HG02588 (cell line): ENCODE results near the gene MACC1.
"Not testable (repeated sequence)": the region's sequence is repeated elsewhere in the genome, so short reads cannot be mapped to it uniquely, and the experiment has no call there.

Source experiments
- ATAC-seq: cut with Tn5 transposase; IDR thresholded peaks from one replicate; pipeline ENCODE4 v1.9.1; 2021; ENCODE audit warnings: mild to moderate bottlenecking, moderate library complexity; ENCODE audit not compliant: unreplicated experiment

MACC1 gene

DNA sequence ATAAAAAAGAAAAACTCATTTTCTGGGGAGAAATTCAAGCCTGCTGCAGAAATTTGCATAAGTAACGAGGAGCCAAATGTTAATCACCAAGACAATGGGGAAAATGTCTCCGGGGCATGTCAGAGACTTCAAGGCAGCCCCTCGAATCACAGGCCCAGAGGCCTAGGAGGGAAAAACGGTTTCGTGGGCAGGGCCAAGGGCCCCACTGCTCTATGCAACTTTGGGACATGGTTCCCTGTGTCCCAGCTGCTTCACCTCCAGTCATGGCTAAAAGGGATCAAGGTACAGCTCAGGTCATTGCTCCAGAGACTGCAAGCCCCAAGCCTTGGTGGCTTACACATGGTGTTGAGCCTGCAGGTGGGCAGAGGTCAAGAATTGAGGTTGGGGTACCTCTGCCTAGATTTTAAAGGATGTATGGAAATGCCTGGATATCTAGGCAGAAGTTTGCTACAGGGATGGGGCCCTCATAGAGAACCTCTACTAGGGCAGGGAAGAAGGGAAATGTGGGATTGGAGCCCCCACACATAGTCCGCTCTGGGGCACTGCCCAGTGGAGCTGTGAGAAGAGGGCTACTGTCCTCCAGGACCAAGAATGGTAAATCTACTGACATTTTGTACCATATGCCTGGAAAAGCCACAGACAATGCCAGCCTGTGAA is 8.4 kb downstream of the MACC1 start:
- ATAC-seq = no peak

DNA sequence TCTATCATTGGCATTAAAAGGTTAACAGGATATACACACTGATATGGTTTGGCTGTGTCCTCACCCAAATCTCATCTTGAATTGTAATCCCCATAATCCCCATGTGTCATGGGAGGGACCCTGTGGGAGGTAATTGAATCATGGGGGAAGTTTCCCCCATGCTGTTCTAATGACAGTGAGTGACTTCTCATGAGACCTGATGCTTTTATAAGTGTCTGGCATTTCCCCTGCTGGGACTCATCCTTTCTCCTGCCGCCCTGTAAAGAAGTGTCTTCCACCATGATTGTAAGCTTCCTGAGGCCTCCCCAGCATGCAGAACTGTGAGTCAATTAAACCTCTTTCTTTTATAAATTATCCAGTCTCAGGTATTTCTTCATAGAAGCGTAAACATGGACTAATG is 9.4 kb downstream of the MACC1 start:
- ATAC-seq = not testable (repeated sequence)

DNA sequence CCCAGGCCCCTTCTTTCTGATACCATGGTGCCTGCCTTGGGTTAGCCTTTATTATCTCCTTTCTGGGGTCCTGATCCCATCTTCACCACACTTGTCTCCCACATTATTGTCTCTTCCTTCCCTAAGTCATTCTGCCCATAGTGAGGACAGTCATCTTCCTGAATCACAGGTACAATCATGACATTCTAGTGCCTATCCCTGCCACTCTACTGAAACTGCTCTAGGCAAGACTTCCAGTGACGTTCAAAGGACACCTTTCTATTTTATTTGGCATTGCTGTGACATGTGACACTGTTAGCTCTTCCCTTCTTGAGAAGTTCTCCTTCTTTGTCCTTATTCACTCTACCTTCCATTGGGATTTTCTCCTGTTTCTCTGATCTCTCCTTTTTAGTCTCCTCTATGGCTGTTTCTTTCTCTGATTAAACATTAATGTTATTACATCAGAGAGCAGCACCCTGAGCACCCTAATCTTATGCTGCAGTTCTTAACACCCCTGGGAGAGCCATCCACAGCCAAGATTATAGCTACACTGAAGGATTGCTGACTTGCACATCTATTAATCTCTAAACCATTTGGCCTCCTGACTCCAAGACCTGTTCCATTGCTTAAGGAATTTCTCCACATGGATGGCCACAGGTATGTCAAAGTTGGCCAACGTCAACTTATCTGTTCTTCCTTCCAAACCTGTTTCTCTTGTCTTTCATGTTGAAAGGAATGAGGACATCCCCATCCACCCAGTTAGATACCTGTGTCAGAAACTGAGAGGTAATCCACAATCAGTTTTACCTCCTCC is 10.9 kb downstream of the MACC1 start:
- no peak for ATAC-seq

DNA sequence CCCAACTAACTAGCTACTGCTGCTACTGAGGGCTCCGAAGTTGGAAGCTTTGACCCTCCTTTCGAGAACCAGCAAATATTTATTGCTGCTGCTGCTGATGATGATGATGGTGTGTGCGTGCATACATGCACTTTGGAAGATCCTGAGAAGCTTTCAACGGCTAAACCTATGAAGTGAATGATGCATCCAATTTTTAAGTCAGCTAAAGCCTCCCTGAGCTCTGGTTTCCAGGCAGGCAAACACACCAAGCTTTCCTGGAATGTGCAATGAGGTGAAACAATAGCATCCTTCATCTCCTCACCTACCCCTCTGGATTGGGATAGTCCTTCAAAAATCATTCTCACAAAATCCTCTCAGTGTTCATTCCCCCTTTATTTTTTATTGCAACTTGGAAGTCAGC is 13.9 kb downstream of the MACC1 start:
- no peak for ATAC-seq

DNA sequence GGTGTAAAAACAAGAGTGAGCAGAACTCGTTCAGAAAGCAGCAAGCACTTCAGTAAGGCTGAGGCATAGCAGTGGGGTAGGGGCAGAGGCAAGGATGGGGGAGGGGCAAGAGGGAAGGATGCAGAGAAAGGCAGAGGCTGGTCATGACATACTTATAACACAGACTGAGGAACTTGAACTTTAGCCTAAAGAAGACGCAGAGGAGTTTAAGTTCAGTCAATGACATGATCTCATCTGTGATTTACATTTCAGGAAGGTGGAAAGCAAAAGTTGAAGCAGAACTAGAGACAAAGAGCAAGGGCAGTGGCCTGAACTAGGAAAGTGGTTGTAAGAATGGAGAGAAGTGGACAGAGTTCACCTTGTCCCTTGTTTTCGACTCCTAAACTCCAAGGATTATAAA is 15.8 kb downstream of the MACC1 start:
- no peak for ATAC-seq

DNA sequence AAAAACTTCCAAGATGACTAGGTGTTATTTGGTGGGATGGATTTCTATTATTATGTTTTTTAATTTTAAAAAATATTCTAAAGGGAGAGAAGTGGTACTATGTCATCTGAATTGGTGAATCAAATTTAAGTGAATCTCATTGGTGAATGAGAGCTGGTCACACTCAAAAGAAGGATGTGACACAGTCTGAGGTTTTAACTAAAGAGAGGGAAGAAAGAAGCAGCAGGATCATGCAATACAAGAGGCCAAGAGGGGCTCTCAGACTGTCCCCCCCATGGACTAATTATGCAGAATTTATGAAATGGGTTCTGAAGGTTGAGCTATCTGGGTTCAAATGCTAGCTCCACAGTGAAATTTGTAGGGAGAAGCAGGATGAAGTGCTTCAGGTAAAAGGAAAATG is 16.2 kb downstream of the MACC1 start:
- ATAC-seq = no peak

DNA sequence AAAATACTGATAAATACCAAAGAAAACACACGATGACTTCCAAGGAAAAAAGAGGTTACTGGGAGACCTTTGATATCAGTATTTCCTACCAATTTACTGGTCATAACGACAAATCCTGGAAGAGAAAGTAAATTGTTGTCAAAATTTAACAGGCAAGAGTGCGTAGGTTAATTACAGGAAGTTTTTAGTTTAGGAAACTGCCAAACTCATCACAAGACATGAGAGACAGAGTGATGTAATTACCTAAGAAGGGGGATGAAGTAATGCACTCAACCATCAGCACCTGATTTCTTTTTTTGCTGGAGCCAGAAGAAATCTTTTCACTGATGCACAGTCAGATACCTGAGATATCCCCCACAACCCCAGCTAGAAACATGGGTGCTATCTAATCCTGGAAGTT is 16.8 kb downstream of the MACC1 start:
- ATAC-seq = peak; percentile 31

DNA sequence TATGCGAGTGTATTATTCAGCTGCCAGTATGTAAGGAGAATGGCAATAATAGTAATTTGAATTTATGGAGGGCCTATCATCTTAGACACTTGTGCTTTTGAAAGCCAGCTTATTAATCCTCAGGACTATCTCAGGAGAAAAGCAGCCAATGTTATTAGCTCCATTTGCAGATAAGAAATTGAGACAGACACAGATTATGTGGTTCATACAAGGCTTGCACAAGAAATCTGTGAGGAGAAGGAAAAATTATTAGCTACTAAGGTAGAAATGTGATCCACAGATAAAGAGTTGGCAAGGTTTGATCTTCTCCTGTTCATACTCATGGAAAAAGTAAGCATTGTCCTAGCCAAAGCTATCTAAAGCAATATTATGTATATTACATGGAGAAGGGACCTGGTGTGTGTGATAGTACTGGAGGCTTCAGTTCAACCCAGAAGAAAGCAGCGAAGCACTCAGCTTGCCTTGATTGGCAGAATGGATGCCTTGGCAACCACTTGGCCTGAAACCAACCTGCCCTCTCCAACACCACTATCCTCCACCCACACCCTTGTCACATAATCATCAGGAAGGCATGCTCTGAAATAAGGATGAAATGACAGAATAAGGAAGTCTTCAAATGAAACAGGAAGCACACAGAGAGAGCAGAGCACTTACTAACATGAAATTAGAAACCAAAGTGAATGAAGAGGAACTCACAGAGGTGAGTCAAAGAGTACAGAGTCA is 18.0 kb downstream of the MACC1 start:
- peak; percentile 84 for ATAC-seq

DNA sequence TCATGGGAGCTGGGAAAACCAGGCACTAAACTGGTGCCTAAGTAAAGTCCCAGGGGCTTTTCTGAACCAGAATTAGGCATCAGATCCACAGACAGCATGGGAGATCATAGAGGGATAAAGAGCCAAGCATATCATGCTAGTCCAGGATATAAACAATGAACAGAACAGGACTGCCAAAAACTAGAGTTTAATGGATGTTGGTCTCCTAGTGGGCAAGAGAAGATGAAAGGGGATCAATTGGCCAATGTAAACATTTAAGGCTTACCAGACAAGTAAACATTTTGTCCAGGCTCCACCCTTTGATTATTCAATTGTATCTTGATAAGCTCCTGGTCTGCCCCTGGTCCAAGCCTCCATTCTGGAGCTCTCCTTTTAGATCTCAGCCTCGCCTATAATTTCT is 18.9 kb downstream of the MACC1 start:
- no peak for ATAC-seq

DNA sequence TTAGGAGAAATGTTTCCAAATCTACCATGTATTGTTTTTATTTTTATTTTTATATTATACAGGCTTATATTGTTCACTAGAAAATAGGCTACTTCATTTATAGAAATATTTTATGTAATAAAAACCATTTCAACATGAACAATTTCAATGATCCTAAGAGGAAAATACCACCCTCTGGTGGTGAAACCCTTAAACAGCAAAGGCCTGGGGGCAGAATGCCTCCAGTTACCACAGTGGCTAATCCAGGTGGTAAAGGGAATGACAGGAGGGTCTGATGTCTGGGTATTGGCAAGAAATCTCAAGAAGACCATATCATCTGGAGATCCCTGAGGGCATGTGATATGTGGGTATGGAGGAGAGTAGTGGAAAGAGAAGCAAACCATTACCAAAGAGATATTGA is 19.3 kb downstream of the MACC1 start:
- ATAC-seq = no peak

DNA sequence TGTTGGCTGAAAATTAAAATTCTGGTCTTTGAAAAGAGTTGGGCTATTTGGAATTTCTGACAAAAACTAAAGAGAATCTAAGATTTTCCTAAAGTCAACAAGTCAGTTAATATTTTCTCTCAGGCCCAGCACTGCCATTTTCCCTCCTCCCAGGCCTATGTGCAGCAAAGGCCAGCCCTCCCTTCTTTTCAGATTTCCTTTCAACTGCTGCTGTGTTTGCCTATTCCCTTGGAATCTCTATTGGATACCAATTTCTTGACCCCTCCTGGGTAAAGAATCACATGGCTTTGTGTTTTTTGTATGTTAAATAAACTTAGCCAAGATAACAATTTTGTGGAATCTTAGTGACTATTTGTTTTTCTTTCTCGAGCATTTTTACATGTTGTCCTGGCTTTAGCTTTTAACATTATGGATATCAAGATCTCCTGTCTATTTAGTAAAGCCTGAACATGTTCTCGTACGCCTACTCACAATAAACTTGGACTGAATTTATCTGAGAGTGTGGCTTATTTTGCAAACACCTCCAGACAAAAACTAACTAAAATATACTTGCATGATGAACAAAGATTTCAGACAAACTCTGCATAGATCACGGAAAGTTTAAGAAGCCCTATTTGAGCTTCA is 19.9 kb downstream of the MACC1 start:
- ATAC-seq = no peak

DNA sequence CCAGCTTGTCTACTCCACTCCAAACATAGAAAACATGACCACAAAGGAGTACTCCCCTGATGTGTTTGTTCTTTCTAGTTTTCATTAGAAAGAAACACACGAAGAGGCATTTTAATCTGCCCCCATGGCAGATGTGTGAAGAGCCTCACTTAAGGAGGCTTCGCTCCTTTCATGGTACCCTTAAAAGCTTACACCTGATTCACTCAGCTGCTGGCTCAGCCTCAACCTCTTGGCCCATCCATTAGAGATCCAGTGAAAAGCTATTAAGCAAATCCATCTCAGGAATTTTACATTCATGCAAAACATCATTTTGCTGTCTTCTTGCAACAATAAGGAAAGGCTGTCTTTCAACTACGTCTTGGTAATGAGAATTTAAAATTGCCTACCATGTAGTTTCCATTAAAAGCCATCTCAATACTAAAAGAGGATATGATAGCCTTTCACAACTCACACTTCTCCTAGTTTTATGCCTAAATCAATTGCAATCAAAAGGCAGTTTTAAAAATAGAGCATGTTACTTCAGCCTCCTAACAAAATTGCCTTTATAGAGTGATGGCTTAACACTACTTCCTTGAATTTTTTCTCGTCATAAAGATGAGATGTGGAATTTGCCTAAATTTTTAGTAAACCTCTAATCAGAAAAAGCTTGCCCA is 22.7 kb downstream of the MACC1 start:
- no peak for ATAC-seq

DNA sequence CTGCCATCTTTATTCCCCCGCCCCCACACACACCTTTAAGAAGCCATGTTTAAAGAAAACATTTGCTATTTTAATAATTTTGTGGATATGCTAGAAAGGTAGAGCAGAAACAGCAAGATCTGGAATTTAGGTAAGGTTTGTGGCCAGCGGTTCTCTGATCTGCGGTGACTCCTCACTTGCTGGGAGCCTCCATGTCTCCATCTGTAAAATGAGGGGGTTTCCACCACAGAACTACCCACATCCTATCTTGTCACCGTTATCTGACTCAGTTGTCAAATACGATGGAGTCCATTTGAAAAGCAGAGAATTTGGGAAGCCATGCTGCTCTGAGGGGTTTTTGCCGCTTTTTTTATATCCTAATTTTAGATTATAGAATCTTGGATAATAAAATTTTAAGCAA is 23.3 kb downstream of the MACC1 start:
- no peak for ATAC-seq

DNA sequence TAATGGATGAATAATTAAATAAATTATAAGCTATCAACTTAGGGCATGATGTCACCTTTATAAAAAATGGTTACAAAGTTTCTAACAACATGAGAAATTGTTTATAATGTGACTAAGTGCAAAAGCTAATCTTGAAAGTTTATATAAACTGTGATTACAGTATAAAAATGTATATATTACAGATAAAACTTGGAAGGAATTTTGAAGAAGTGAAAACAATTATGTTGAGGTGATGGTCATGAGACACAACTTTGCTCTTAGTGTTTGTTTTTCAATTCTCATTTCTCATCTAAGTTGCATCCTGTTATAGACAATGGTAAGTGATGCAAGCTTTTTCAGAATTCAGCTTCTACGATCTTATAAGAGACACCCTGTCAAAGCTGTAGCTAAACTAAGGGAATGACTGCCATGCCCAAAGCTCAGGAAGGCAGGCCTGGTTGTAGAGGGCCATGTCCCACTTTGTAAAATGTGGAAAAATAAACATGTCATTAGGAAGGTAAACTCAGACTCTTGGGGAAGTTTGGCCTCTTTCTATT is 23.9 kb downstream of the MACC1 start:
- peak; percentile 64 for ATAC-seq

DNA sequence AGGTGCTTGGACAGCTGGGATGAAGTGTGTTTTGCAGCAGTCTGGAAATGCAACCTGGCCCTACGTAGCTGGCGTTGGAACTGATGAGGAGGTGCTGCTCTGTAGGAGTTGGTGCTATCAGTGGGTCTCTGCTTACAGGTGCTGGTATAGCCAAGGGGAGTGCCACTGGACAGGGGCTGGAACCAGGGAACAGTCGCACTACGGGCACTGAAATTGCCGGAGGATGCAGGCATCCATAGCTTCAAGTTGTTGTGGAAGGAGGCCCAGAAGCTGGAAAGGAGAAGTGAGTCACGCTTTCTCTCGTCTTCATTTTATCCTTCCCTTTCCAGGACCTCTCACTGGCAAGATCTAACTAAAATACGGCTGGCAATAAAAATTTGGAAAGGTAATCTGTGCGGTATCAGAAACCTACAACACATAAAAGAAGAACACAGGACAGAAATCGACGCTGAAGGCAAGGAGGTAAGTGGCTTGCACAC is 25.8 kb downstream of the MACC1 start:
- no peak for ATAC-seq

DNA sequence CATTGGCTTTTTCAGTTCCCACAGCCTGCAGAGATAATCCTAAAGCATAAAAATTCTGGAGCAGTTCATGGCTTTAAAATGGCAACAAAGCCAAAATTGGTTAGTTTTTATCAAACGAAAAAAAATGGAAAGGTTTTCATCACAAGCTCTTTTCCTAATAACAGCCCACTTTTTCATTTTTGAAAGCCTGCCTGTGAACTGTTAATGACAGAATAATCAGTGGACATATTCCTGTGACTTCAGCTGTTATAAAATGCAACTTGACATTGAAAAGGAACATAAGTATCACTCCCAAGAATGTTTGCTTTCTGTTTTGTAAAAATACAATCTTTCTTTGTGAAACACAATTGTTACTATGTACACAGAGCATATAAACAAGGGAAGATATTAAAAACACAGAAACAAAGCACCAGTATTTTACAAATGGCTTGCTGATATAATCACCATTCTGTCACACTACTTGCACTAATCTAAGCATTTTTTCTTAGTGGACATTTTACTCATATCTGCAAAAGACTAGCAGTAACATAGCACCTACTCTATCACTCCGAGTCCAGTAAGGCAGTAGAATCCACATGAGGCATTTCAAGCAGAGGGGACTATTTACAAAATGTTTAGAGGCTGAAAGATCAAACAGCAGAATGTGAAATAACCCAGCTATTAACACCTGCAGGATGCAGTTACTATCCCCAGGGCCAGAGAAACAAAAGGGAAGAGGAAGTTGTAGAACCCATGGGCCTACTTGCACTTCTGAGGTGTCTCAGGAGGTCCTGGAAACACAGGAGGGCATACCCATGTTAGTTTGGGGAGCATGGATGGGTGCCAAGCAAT is 26.4 kb downstream of the MACC1 start:
- no peak for ATAC-seq

DNA sequence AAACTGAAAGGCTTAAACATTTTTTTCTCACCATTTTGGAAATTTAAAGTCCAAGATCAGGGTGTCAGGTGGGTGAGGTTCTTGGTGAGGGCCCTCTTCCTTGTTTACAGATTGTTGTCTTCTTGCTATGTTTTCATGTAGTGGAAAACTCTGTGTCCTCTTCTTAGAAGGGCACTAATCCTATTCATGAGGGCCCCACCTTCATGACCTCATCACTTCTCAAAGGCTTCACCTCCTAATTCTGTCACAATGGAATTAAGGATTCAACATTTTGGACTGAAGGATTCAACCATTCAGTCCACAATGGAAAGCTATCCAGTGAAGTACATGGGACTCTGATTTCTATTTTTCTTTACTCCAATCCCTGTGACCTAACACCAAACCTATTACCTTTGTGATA is 27.3 kb downstream of the MACC1 start:
- no peak for ATAC-seq

DNA sequence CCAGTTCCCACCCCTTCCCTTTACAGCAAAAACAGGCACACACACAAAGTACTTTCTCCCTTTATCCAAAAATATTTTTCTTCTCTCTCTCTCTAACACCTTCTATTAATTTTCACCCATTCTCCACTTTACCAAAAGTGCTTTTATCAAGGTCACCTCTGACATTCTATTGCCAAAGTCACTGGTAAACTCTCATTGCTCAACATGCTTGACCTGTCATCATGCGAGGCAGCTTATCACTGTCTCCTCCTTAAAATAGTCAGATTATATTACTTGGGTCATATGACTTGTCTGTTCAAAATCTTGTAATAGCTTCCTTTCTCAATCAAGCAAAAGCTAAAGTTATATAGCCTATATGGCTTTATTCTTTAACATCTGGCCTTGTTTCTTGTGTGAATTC is 28.6 kb downstream of the MACC1 start:
- no peak for ATAC-seq

DNA sequence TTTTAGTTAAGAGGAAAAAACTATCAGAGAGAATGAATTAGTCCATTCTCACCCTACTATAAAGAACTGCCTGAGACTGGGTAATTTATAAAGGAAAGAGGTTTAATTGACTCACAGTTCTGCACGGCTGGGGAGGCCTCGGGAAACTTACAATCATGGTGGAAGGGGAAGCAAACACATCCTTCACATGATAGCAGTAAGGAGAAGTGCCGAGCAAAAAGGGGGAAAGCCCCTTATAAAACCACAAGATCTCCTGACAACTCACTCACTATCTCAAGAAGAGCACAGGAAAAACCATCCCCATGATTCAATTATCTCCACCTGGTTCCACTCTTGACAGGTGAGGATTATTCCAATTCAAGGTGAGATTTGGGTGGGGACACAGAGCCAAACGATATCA is 29.3 kb downstream of the MACC1 start:
- not testable (repeated sequence) for ATAC-seq

DNA sequence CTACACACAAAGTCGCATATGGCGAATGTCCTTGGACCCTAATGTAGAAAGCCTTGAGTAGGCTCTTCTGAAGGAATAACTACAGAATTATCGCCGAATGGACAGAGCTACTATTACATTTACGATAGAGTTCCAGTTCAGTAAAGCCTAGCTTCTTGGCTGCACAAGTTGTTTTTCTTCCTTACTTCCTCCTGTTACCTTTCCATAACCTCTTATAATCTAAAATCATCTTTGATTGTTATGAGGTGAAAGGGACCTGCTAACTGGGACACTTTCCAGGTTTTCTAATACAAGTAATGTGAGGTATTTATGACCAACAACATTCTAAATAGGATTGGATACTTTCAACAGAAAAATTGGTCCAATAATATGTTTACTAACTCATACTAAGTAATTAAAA is 31.2 kb downstream of the MACC1 start:
- ATAC-seq = no peak
